HG03196 (cell line): ENCODE data around the gene TEPSIN.
A peak's percentile ranks its signal among the peaks of the same experiment; 100 is the strongest.
"Not testable (repeated sequence)": the region's sequence is repeated elsewhere in the genome, so short reads cannot be mapped to it uniquely, and the experiment has no call there.

Source experiments
- ATAC-seq: cut with Tn5 transposase; IDR thresholded peaks from one replicate; pipeline ENCODE4 v1.9.1; 2021; ENCODE audit not compliant: unreplicated experiment

The TEPSIN gene

DNA sequence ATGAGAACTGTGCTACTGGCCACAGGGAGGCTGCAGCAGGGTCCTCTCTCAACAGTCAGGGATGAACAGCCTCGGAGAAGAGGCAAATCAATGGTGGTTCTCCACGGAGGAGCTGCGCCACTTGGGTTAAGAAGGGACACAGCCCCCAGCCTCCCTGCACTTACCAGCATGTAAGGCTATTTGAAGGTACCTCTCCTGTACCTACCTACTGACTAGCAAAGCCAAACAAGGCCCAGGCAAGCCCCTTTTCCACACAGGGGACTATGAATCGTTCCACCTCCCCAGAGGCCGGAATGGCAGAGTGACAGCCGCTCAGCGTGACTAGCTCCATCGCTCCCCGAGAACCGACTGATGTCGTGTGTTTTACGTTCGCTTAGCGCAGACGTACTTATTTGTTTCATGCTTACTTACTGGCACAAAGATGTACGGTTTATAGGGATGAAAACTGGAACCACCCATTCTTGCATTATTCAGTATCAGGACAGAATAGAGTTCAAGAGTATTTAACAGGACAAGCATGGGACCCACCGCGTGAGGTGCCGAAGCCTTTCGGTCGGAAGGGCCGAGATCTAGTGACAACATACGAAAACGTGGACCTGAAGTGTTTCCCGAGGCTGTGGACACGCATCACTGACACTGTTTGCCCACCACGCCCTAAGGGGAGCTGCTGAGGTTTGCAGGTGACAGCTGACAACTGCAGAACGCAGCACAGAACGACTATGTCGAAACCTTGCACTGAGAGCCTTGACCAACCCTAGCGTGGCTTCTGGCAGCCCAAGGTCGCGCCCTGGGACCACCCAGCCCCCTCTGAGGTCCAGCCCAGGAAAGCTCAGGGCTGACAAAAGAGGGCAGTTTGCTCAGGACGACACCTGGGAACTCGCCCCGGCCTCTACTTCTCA lies 1.0 kb downstream of the TEPSIN start:
- ATAC-seq = no peak

DNA sequence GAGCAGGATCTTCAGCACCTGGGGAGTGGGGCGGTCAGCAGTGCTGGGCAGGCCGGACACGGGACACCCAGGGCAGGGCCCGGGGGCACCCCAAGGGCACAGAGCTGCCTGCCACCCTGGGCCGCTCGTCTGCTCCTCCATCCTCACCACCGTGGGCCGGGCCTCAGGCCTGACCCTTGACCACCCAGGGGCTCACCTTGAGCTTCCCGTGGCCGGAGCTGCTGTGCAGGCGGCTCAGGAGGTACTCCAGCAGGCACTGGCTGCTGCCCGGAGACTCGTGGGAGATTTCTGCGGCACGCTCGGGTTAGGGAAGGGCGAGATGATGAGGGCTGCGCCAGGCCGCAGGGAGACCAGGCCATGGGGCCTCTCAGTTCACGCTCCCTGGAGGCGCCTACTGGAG lies 2.1 kb downstream of the TEPSIN start:
- ATAC-seq = no peak

DNA sequence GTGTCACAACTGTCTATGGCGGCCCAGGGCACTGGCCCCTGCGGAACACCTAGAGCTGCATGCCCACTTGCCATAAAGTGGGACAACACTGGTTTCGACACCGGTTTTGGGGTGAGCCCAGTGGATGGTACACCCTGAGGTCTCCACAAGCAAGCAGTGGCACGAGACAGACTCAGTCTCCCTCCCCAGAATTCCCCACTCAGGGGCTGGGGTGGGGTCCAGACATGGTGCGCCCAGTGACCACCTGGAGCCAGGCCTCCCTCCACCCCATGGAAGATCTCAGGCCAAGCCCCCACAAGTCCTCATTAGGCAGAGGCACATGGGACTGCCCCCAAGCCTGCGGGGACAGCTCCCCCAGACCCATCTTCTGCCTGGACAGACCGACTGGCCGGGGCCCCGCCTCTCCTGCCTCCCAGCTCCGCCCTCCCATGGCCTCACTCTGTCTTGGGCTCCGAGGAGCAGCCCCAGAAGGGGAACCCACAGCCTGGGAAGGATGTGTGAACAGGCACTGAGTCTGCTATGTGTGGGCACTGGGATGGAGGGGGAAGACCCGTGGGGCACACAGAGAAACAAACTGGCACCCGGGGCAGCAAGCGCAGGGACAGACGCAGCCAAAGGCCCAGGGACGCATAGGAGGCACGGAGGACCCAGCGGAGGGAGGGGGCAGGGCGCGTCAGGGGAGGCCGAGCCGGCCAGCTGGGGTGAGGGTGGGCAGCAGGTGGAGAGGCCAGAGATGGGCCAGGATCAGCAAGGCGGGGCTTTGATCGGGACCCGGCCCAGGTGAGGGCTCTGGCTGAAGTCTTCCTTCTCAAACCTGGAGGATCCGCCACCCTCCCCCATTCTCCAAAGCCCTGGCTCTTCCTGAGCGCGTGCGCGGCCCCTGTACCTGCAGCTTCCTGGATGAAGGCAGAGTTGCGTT lies 2.8 kb downstream of the TEPSIN start:
- ATAC-seq = no peak

DNA sequence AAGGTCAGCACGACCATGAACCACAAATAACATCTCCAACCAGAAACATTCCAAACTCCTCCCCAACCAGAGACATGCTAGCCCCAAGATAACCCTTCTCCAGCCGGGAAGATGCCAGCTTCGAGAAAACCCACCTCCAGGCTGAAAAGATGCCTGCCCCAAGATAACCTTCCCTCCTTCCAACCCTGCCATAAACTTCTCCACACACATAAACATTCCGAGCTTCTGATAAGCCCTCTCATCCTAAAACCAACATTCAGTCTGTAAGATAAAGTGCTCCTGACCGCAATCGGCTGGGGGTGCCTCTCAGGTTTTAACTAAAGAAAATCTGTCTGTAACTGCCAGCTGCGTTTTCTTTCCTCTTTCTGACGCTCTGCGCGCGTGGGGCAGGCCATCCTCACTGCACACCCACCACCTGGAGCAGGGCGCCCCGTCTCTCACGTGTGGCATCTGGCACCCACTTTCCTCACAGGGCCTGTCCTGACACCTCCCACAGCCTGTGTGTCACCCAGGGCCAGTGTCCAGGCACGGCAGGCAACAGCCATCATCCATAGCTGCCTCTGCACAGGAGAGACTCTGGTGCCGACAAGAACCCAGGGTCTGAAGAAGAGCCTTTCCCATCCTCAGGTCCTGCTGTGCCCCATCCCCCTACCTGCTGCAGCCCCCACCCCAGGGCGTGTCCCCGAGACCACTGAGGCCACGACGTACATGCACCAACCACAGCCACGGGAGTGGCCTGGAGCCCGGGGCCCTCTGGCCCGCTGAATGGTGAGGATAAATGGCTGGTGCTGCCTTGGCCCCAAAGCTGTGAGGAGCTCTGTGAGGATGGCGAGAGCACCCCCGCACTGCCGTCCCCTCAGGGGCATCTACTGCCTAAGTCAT lies 3.7 kb downstream of the TEPSIN start:
- no peak for ATAC-seq

DNA sequence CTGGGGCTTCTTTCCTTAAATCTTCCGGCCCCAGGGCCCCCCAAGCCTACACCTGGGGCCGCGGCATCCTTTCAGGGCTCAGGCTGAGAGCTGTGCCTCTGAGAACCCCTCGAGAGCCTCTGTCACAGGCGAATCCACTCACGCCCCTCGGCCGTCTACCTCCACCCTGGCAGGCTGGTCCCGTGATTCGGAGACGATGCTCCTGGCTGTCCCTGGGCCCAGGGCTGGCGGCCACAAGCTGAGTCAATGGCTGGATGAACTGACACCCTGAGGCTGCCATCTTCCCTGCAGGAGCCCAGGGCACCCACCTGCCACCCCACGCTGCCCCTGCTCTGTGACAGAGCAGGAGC lies 4.4 kb downstream of the TEPSIN start:
- ATAC-seq = no peak

DNA sequence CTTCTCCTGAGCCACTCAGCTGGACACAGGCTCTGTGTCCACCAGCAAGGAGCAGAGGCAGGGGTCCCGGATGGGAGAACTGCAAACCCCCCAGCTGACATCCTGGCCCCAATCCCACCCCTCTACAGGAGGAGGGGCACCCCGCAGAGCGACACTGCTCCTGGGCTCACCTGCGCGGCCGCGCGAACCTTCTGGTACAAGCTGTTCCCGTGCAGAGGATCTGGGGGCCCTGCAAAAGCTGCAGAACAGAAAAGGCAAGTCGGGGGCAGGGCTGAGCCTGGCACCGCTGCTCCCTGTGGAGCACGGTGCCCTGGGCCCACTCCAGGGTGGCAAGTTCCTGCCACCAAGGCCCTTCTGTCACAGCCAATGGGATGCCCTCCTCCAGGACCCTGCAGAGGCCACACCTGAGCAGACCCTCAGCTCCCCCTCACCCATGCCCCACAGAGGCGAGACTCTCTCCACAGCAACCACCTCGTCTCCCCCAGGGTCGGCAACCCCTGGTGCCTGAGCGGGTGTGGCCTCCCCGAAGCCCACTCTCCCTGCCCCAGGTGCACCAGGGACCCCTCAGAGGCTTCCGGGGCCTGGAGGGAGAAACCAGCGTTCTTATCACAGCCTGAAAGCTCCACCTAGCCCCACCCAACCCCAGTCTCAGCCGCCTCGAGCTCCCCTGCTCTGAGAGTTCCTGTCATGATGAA lies 4.9 kb downstream of the TEPSIN start:
- ATAC-seq = no peak

DNA sequence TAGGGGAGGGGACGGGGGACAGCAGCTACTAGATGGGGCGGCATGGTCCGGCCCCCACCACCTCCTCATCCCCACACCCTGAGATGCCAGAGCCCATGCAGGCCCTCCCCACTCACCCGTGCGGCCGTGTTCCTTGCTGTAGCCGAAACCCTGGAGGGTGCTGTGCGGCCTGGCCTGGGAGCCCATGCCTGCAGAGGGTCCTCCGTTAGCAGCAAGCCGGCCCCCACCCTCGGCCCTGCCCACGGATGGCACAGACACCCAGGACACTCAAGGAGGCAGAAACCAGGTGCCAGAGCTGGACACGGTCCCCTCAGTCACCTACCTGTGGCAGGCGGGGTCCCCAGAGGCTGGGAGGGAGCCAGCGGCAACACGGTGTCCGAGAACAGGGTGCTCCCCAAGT lies 5.5 kb downstream of the TEPSIN start:
- no peak for ATAC-seq

DNA sequence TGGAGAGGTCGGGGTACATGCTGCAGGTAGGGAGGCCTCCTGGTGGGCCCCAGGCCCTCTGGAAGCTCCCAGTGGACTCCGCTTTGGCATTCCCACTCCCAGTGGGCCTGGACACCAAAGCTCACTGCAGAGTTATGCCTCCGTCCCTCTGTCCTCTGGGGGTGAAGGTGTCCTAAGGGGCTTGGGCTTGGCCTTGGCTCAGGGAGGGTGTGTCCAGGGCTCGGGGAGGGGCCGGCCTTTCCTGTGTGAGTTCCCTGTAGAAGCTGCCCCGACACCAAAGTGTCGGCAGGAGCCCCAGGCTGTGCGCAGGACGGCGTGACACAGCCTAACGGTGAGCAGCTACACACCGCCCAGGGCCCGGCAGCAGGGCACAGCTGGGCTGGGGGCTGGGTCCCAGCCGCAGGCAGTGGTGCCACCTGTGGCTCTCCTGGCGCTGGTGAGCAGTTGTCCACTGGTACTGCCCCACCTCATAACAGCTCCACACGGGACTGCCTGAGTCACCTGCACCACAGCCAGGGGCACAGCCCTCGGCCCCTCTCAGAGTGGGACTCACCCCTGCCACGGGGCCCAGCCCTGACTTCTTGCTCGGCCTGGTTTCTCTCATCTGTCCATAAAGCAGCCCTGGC lies 6.1 kb downstream of the TEPSIN start:
- no peak for ATAC-seq

DNA sequence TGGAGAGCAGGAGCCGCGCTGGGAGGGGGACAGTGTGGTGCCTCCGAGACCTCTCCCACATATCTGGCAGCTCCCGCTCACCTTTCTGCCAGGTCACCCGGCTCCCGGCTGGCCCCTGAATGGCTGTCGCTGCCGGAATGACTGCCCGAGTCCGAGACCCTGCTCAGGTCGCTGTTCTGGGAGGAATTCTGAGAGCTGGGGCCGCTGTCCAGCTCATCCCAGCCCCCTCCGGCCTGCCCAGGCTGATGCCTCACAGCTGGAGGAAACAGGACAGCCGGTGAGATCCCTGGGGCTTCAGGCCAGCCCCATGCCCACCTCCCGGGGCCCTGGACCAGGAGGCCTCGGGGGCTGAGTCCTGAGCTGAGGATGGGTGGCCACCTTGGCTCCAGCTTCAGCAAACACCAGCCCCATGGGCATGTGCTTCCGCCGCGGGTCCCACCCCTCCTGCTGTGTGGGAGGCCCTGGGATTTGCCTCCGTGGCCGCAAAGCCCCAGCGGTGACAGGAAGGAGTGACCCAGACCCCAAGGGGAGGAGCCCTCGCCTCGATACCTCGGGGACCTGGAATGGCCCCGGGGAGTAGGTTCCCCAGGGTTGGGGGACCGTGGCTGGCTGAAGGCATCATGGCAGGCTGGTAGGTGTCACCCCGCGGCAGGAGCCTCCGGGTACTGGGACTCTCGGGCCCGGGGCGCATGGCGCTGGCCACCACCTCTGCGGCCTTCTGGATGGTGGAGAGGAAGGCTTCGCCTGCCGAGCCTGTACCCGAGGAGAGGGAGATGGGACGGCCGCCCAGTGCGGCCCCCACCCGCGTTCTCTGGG lies 6.9 kb downstream of the TEPSIN start:
- no peak for ATAC-seq

DNA sequence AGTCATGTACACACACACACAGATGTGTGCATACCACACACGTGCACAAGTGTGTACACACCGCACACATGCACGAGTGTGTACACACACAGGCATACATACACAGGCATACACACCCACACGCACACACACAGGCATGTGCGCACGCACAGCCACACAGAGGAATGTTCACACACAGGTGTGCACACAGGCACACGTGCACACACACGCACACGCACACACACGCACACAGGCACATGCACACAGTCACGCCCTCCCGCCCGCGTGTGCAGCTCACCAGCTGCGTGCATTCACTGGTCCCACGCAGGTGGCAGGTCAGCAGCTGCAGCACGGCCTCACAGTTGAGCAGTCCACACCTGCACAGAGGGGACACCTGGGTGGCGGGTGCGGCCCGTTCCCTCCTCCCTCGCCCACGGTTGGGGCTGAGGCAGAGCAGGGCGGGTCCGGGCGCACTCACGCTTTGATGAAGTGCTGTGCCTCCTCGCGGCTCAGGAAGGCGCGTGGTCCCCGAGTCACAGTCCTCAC lies 7.7 kb downstream of the TEPSIN start:
- no peak for ATAC-seq

DNA sequence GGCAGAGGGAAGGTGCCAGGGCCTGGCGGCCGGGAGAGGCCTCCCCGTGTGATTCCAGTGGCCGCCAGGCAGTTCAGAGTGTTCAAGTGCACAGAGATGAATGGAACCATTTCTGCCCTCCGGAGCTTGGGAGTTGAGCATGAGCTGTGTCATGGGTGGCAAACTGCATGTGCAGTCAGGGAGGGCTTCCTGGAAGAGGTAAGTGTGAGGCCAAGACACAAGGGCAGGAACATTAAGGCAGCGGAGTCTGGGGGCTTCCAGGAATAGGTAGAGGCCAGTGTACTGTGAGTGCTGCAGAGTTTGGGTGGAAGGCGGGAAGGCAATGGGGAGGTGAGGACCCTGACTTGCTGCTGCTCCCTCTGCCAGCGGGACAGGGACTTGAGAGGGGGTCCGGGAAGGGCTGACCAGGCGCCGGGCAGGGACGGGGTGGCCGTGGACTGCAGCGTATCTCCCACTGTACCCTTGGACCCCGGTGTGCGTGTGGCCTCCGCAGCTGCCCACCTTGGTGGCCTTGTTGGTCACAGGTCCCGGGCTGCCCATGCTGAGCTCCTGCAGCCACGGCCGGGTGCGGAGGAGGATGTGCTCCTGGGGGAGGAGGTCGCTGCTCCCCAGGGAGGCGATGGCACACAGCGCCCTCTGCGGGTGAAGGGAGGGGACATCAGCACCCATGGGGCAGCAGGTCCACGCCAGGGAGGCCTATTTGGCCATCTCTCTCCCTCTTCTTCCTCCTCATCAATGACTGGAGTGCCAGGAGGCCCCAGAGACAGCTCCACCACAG lies 8.6 kb downstream of the TEPSIN start:
- no peak for ATAC-seq

DNA sequence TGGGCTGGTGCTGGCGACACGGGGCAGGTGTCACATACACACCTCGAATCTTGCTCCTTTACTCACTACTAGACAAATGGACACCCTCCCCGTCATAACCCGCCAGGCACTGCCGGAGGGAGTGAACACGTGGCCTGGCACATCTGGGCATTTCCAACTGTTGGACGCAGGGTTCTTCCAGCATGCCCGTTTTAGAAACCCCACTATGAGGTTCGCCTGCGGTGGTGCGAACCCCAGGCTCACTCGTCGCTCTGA lies 9.3 kb downstream of the TEPSIN start:
- ATAC-seq = no peak

DNA sequence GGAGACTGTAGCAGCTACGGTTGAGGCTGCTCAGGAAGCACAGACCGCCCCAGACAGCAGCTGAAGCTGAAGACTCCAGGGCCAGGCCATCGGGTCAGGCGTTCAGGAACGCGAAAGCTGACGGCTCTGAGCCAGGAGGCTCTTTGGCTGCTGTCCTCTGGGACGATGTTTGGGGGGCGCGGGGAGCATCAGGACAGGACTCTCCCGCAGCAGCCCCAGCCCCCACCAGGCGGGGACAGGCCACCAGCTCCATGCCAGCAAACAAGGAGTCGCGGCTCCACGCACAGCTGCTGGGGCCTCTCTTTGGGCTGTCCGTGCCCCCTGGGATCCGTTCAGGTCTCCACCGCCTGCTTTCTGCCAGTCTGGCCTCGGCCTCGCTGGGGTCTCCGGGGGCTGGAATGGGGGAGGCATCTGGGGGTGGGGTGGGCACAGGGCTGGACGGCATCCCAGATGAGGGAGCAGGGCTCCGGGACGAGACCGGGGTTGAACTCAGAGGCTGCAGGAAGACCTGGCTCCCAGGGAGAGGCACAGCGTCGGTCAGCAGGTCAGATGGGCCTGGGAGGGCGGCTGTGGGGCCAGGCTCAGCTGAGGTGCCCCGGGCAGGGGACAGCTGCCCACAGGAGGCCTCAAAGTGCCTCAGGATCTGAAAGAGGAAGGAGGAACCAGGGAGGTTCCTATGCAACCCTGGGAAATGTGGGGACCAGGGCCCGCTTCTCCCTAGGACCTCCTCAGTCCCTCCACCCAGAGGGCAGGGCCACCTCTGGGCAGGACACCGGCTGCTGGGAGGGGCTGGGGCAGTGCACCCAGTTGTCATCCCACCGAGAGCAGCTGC lies 9.8 kb downstream of the TEPSIN start:
- ATAC-seq = no peak

DNA sequence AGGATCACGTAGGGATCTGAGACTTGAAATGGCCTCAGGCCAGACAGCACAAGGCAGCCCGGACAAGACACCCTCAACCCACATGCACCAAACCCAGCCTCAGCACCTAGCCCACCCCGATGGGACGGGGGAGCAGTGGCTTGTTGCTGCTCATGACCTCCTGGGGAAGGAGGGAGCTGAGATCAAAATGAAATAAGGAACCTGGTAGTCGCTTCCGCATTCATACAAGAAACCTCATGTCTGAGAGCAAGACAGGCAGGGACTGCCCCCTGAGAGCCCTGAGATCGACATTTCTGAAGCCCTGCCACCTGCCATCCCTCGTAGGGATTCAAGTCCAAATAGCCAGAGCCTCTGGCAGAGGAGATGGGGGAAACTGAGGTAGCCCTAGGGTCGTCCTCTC lies 10.4 kb downstream of the TEPSIN start:
- ATAC-seq = no peak

DNA sequence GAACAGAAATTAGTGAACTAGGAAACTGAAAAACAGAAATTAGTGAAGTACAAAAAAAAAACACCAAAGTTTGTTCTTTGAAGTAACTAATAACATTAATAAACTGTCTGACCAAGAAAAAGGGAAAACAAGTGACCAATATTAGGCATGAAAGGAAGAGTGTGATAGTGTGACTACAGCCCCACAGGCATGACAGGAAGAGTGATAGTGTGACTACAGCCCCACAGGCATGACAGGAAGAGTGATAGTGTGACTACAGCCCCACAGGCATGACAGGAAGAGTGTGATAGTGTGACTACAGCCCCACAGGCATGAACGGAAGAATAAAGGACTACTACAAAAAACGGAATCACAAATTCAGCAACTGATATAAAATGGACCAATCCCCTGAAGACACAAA lies 11.2 kb downstream of the TEPSIN start:
- ATAC-seq = not testable (repeated sequence)

DNA sequence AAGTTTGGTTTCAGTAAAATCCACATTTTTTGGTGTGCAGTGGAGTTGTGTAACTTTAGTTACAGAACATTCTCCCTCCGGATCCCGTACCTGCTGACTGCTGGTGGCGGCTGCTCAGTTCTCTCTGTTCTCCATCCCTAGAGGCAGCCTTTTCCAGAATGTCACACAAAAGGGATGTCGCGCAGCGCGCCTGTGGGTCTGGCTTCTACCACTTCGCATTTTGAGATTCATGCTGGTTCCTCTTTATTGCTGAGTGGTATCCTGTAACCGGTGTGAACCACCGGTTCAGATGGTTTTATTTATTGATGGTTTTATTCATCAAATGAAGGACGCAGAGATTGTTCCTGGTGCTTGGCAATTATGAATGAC lies 15.1 kb downstream of the TEPSIN start:
- no peak for ATAC-seq

DNA sequence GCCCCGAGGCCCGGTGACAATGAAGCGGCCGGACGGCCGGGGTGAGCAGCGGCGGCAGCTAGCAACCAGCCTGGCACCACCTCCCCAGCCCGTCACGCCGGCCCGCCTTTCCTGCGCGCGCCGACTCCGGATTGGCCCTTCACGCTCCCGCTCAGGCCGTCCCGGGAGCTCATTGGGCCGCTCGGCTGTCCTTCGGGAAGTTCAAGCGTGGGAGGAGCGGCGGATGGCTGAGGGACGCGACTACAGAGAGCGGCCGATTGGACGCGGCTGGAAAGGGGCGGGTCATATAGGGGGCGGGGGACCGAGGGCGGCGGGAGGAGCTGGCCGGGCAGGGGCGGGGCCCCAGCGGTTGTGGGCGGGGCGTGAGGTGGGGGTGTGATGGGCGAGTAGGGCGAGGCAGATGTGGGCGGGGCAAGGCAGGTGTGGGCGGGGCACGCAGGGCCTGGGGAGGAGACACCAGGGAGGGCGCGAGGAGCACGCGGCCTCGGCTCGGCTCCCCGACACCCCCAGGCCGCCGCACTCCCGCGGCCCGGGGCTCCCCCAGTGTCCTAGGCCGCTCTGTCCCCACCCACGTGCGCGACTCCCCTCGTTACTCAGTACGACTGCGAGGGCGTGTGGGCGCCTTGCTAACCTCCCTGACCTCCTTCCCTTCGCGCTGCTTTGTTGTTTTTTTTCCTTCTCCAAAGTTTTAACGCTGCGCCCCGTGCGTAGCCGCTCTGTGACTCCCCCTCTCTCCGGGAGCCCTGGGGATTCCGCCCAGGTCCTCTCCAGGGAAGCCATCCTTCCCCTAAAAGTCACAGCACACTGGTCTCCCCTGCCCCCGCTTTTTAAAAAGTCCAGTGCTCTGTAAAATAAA lies 15.7 kb downstream of the TEPSIN start, which contains the start of gene CEP131:
Gene CEP131 (minus strand): TSS at position 60 of the 856 bp plus-strand sequence. CDS start 2,909 bp downstream, outside the sequence.
- peak; percentile 91 for ATAC-seq
